IMR-90 (cell line): ENCODE data around the gene TXNDC11. TPM values are rescaled to one million over a fixed set of nuclear protein-coding genes. Genes with fewer than 3 reads are reported as not detected.

Experiments
- ATAC-seq: fragments of 200-7000 bp; cut with Tn5 transposase; 2 replicates; pipeline ENCODE4 v1.9.1; 2020; ENCODE audit warnings: low read depth, mild to moderate bottlenecking, moderate library complexity
- BruUV-seq: library from RNA; stranded (reverse); fragments of 400-500 nt; replicated peaks from 2 replicates; lab custom pipeline; 2021; lab: Mats Ljungman, UMichigan
- CTCF ChIA-PET: fragments of 300-600 bp; formaldehyde crosslinking; extraction: SDS; loops from one replicate; lab custom pipeline; 2021; ENCODE audit warnings: antibody characterized with exemption; lab: Yijun Ruan, JAX
- POLR2A ChIA-PET: fragments of 300-600 bp; sonication (Branson Sonifier 250); formaldehyde crosslinking; loops from one replicate; lab custom pipeline; 2022; ENCODE audit warnings: antibody characterized with exemption; ENCODE audit not compliant: unreplicated experiment; lab: Charles Lee
- DNase-seq: peaks from one replicate; pipeline ENCODE4 v3.0.0; 2013
- H2AFZ ChIP-seq: replicated peaks from 2 replicates; pipeline ENCODE3; 2013; ENCODE audit warnings: low read length, mild to moderate bottlenecking; ENCODE audit not compliant: poor library complexity
- H2AK5ac ChIP-seq: 2 replicates; pipeline ENCODE4 v1.6.1; 2013; ENCODE audit warnings: low read depth, low read length, inconsistent platforms
- H2AK9ac ChIP-seq: replicated peaks from 2 replicates; pipeline ENCODE3; 2013; ENCODE audit warnings: mild to moderate bottlenecking, low read depth, low read length, moderate library complexity; ENCODE audit not compliant: poor library complexity
- H2BK120ac ChIP-seq: 2 replicates; pipeline ENCODE4 v1.6.1; 2013; ENCODE audit warnings: low read depth, low read length, inconsistent platforms
- H2BK15ac ChIP-seq: 3 replicates; pipeline ENCODE4 v1.6.1; 2013; ENCODE audit warnings: low read depth, low read length, inconsistent platforms
- H2BK20ac ChIP-seq: 2 replicates; pipeline ENCODE4 v1.6.1; 2013; ENCODE audit warnings: low read depth, mild to moderate bottlenecking, inconsistent platforms, low read length, moderate library complexity
- H2BK5ac ChIP-seq: 2 replicates; pipeline ENCODE4 v1.6.1; 2013; ENCODE audit warnings: mild to moderate bottlenecking, low read depth, low read length, inconsistent platforms; ENCODE audit not compliant: poor library complexity, severe bottlenecking
- H3K14ac ChIP-seq: replicated peaks from 2 replicates; pipeline ENCODE4 v1.6.1; 2013; ENCODE audit warnings: low read depth, low read length, inconsistent platforms
- H3K18ac ChIP-seq: 2 replicates; pipeline ENCODE4 v1.6.1; 2013; ENCODE audit warnings: low read depth, low read length, control low read depth
- H3K23ac ChIP-seq: 2 replicates; pipeline ENCODE4 v1.6.1; 2013; ENCODE audit warnings: low read depth, low read length, inconsistent platforms
- H3K27ac ChIP-seq: 2 replicates; pipeline ENCODE4 v1.5.1; 2013; ENCODE audit warnings: mild to moderate bottlenecking, control low read depth, low read length; ENCODE audit not compliant: insufficient read depth
- H3K27me3 ChIP-seq: 2 replicates; pipeline ENCODE4 v1.6.1; 2013; ENCODE audit warnings: low read length; ENCODE audit not compliant: control insufficient read depth, insufficient read depth
- H3K36me3 ChIP-seq: 2 replicates; pipeline ENCODE4 v1.6.1; 2013; ENCODE audit warnings: low read length, mixed read lengths; ENCODE audit not compliant: control insufficient read depth, insufficient read depth
- H3K4ac ChIP-seq: 2 replicates; pipeline ENCODE4 v1.6.1; 2013; ENCODE audit warnings: low read depth, low read length, inconsistent platforms
- H3K4me1 ChIP-seq: 2 replicates; pipeline ENCODE4 v1.6.1; 2013; ENCODE audit warnings: low read length, mixed read lengths; ENCODE audit not compliant: control insufficient read depth, insufficient read depth
- H3K4me2 ChIP-seq: 2 replicates; pipeline ENCODE4 v1.6.1; 2013; ENCODE audit warnings: low read depth, mild to moderate bottlenecking, control low read depth, low read length, moderate library complexity
- H3K4me3 ChIP-seq: 2 replicates; pipeline ENCODE4 v1.5.1; 2013; ENCODE audit warnings: low read depth, mild to moderate bottlenecking, control low read depth, low read length, moderate library complexity; ENCODE audit not compliant: insufficient read depth
- H3K56ac ChIP-seq: 2 replicates; pipeline ENCODE4 v1.6.1; 2013; ENCODE audit warnings: low read length, inconsistent platforms; ENCODE audit not compliant: insufficient read depth; ENCODE audit errors: extremely low read depth
- H3K79me1 ChIP-seq, 2 experiments: 2 replicates each; pipeline ENCODE4 v1.6.1; 2013; ENCODE audit warnings: low read length in 2 of 2, inconsistent platforms in 1 of 2, low read depth in 1 of 2
- H3K9ac ChIP-seq: 2 replicates; pipeline ENCODE4 v1.6.1; 2013; ENCODE audit warnings: low read depth, low read length, control low read depth
- H3K9me1 ChIP-seq: 2 replicates; pipeline ENCODE4 v1.6.1; 2013; ENCODE audit warnings: low read length, inconsistent platforms; ENCODE audit not compliant: insufficient read depth
- H3K9me3 ChIP-seq: 2 replicates; pipeline ENCODE4 v1.6.1; 2013; ENCODE audit warnings: low read length; ENCODE audit not compliant: control insufficient read depth, insufficient read depth
- H4K20me1 ChIP-seq: 2 replicates; pipeline ENCODE4 v1.6.1; 2013; ENCODE audit warnings: low read length, inconsistent platforms; ENCODE audit not compliant: insufficient read depth
- H4K5ac ChIP-seq: 2 replicates; pipeline ENCODE4 v1.6.1; 2013; ENCODE audit warnings: mild to moderate bottlenecking, low read depth, low read length, control low read depth
- H4K8ac ChIP-seq, 2 experiments: 2 replicates each; pipeline ENCODE4 v1.6.1; 2013; ENCODE audit warnings: low read depth in 2 of 2, low read length in 2 of 2, control low read depth in 1 of 2, inconsistent platforms in 1 of 2
- H4K91ac ChIP-seq: 2 replicates; pipeline ENCODE4 v1.6.1; 2013; ENCODE audit warnings: low read depth, low read length, inconsistent platforms; ENCODE audit not compliant: insufficient read depth
- BHLHE40 ChIP-seq: fragments of 150-350 bp; IDR thresholded peaks from 2 replicates; pipeline ENCODE4 v1.6.1; 2016; ENCODE audit warnings: mild to moderate bottlenecking, low read depth, low read length
- CEBPB ChIP-seq: IDR thresholded peaks from 2 replicates; pipeline ENCODE4 v1.6.1; 2012; ENCODE audit warnings: low read depth, low read length, improper control_type of control experiment
- FOS ChIP-seq: fragments of 150-350 bp; IDR thresholded peaks from 2 replicates; pipeline ENCODE4 v1.6.1; 2016; ENCODE audit warnings: low read depth, low read length
- MAFK ChIP-seq: IDR thresholded peaks from 2 replicates; pipeline ENCODE4 v1.6.1; 2012; ENCODE audit warnings: low read depth, low read length, improper control_type of control experiment
- MAZ ChIP-seq: IDR thresholded peaks from 2 replicates; pipeline ENCODE4 v1.6.1; 2012; ENCODE audit warnings: low read depth, mild to moderate bottlenecking, low read length, improper control_type of control experiment, moderate library complexity, borderline replicate concordance
- MXI1 ChIP-seq: IDR thresholded peaks from 2 replicates; pipeline ENCODE4 v1.6.1; 2012; ENCODE audit warnings: low read depth, mild to moderate bottlenecking, low read length, moderate library complexity, borderline replicate concordance
- NFE2L2 ChIP-seq: fragments of 150-350 bp; IDR thresholded peaks from 2 replicates; pipeline ENCODE4 v1.6.1; 2016; ENCODE audit warnings: low read depth, mild to moderate bottlenecking, low read length
- POLR2A ChIP-seq: IDR thresholded peaks from 2 replicates; pipeline ENCODE4 v1.6.1; 2012; ENCODE audit warnings: mild to moderate bottlenecking, low read depth, low read length
- RAD21 ChIP-seq: IDR thresholded peaks from 2 replicates; pipeline ENCODE4 v1.6.1; 2012; ENCODE audit warnings: low read length, improper control_type of control experiment
- RFX5 ChIP-seq: IDR thresholded peaks from 2 replicates; pipeline ENCODE4 v1.8.0; 2012; ENCODE audit warnings: low read depth, mild to moderate bottlenecking, low read length, moderate library complexity
- SMC3 ChIP-seq: fragments of 150-350 bp; IDR thresholded peaks from 2 replicates; pipeline ENCODE4 v1.6.1; 2016; ENCODE audit warnings: low read depth, mild to moderate bottlenecking, antibody characterized with exemption, low read length, moderate library complexity
- WGBS, 2 experiments: methylation state at CpG; one replicate each; pipeline versions ENCODE4 v1.1.5 to v1.1.7; 2013; ENCODE audit warnings: missing lambda C conversion rate in 2 of 2; ENCODE audit not compliant: insufficient read length in 1 of 2; ENCODE audit errors: extremely low coverage in 2 of 2; 5-methylcytosine and 5-hydroxymethylcytosine counted together
- dilution Hi-C: fragments of 300-500 bp; cut with HindIII; formaldehyde crosslinking; loops from one replicate; pipeline ENCODE4 v1.14.3; 2018; ENCODE audit warnings: low sequenced_read_pairs; ENCODE audit not compliant: unreplicated experiment
- in situ Hi-C: fragments of 300-500 bp; cut with MboI; formaldehyde crosslinking; loops from 3 replicates; pipeline ENCODE4 v1.14.3; 2019; ENCODE audit warnings: low sequenced_read_pairs, inconsistent platforms, mixed read lengths
- intact Hi-C: fragments of 100-400 bp; cut with micrococcal nuclease; formaldehyde crosslinking; loops from 2 replicates; pipeline ENCODE4 v1.10.0; 2022
- polyA plus RNA-seq, 3 experiments: library from polyadenylated mRNA; depleted of rRNA; stranded (reverse); fragments of >200 nt; gene quantifications; 2 replicates each; pipeline ENCODE4 v1.2.3, GENCODE V29; 2012; ENCODE audit warnings: low replicate concordance in 1 of 3
- total RNA-seq: library from RNA; depleted of rRNA; stranded (reverse); fragments of >200 nt; gene quantifications from 2 replicates; pipeline ENCODE4 v1.2.3, GENCODE V29; 2012
- TF ChIP-seq, protein P1 (sequence below): conservative IDR thresholded peaks from 2 replicates; pipeline ENCODE4 v1.5.1; 2012; ENCODE audit warnings: mild to moderate bottlenecking, low read depth, low read length, improper control_type of control experiment
- TF ChIP-seq, protein P2 (sequence below): fragments of 150-350 bp; IDR thresholded peaks from 2 replicates; pipeline ENCODE4 v1.6.1; 2016; ENCODE audit warnings: low read depth, mild to moderate bottlenecking, low read length, moderate library complexity, borderline replicate concordance
- TF ChIP-seq, protein P3 (sequence below): fragments of 150-350 bp; IDR thresholded peaks from 2 replicates; pipeline ENCODE4 v1.6.1; 2017; ENCODE audit warnings: mild to moderate bottlenecking, antibody characterized with exemption, low read length, low read depth

Gene TXNDC11
- total and polyA plus RNA-seq, 2 of the 4 experiments (the other 2 are of a cell fraction) = 25.3 to 42.9 TPM

DNA sequence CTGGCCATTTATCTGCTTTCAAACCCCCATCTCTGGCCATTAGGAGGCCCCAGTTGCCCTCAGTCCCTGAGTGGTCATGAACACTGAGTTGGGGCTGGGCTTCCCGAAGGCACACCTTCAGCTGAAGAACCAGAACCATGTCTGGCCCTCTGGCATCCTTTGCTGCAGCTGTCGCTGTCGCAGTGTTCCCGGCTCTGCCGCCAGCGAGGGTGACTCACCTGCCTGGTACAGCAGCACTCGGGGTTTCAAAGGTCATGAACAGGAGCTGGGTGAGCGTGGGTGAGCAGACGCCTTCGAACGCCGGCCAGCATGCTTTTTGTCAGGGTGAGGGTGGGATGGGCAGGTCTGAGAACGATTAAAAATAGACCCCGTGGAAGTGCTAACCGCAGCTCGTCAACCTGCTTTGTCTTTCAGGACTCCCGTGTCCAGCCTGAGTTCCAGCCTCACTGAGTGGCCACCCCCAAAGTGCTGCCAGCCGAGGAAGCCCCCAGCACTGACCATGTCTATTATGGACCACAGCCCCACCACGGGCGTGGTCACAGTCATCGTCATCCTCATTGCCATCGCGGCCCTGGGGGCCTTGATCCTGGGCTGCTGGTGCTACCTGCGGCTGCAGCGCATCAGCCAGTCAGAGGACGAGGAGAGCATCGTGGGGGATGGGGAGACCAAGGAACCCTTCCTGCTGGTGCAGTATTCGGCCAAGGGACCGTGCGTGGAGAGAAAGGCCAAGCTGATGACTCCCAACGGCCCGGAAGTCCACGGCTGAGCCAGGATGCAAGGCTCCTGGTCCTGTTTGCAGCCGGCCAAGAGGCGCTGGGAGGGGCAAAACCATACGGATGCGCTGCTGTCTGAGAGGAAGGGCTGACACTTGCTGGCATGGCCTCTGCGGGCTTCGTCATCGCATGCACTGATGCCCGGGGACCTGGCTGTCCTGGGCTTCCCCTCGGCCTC lies 66.8 kb downstream of the TXNDC11 start:
- peaks cover 29% of the 10 kb centered on the region; the same call in 1 of the 2 replicates for H3K9me1 ChIP-seq
- no peak overlapping the region for H2BK120ac ChIP-seq
- in situ Hi-C loops (no loop called here), dilution Hi-C loops (no loop called here), intact Hi-C loops (no loop called here)
- H2BK5ac ChIP-seq = no peak overlapping the region
- peak overlapping the region; percentile 24 for H2AFZ ChIP-seq
- DNase-seq (peak; percentile 15), ATAC-seq (no peak)
- no peak overlapping the region for H3K4me2 ChIP-seq
- H3K9ac ChIP-seq = no peak overlapping the region
- BruUV-seq = no TSS peak
- H2AK5ac ChIP-seq = no peak overlapping the region
- ChIA-PET CTCF (interaction anchor here (0.9 kb wide), 1 partner anchor 47 kb away, joined by 4 read pairs; no protein-coding TSS in a partner anchor), POLR2A (no interaction called here)
- peaks cover 19% of the 10 kb centered on the region for H3K4me1 ChIP-seq
- no peak overlapping the region for H3K18ac ChIP-seq
- WGBS, 2 experiments = 98% methylated on average over 29 of the region's 42 CpGs; no CpG with 5 or more reads in 1 of the 2 experiments
- no peak overlapping the region for H3K14ac ChIP-seq
- no peak overlapping the region for H3K56ac ChIP-seq
- H4K5ac ChIP-seq = no peak overlapping the region
- peaks cover 93% of the 10 kb centered on the region for H4K20me1 ChIP-seq
- H3K4ac ChIP-seq = no peak overlapping the region
- no peaks in the 10 kb centered on the region for H3K9me3 ChIP-seq
- H2BK20ac ChIP-seq = no peak overlapping the region
- no peak overlapping the region for H4K8ac ChIP-seq
- peak overlapping the region; percentile 19 for H2AK9ac ChIP-seq
- no peak overlapping the region for H2BK15ac ChIP-seq
- no peak overlapping the region for H3K27ac ChIP-seq
- no peak overlapping the region for H3K4me3 ChIP-seq
- H3K79me1 ChIP-seq = peaks cover 24 to 90% of the 10 kb centered on the region in 2 experiments
- H3K36me3 ChIP-seq = peaks cover 49% of the 10 kb centered on the region
- H3K27me3 ChIP-seq = no peaks in the 10 kb centered on the region
- no peak overlapping the region for H4K91ac ChIP-seq
- H3K23ac ChIP-seq = no peak overlapping the region
- TF ChIP-seq FOS = no peak
- no peak for TF ChIP-seq NFE2L2
- TF ChIP-seq, protein P1, sequence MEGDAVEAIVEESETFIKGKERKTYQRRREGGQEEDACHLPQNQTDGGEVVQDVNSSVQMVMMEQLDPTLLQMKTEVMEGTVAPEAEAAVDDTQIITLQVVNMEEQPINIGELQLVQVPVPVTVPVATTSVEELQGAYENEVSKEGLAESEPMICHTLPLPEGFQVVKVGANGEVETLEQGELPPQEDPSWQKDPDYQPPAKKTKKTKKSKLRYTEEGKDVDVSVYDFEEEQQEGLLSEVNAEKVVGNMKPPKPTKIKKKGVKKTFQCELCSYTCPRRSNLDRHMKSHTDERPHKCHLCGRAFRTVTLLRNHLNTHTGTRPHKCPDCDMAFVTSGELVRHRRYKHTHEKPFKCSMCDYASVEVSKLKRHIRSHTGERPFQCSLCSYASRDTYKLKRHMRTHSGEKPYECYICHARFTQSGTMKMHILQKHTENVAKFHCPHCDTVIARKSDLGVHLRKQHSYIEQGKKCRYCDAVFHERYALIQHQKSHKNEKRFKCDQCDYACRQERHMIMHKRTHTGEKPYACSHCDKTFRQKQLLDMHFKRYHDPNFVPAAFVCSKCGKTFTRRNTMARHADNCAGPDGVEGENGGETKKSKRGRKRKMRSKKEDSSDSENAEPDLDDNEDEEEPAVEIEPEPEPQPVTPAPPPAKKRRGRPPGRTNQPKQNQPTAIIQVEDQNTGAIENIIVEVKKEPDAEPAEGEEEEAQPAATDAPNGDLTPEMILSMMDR = no peak
- no peak for TF ChIP-seq MAZ
- TF ChIP-seq MXI1 = no peak
- TF ChIP-seq CEBPB = no peak
- TF ChIP-seq, protein P2, sequence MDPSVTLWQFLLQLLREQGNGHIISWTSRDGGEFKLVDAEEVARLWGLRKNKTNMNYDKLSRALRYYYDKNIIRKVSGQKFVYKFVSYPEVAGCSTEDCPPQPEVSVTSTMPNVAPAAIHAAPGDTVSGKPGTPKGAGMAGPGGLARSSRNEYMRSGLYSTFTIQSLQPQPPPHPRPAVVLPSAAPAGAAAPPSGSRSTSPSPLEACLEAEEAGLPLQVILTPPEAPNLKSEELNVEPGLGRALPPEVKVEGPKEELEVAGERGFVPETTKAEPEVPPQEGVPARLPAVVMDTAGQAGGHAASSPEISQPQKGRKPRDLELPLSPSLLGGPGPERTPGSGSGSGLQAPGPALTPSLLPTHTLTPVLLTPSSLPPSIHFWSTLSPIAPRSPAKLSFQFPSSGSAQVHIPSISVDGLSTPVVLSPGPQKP = no peak
- no peak for TF ChIP-seq MAFK
- no peak for TF ChIP-seq SMC3
- TF ChIP-seq POLR2A = no peak
- TF ChIP-seq, protein P3, sequence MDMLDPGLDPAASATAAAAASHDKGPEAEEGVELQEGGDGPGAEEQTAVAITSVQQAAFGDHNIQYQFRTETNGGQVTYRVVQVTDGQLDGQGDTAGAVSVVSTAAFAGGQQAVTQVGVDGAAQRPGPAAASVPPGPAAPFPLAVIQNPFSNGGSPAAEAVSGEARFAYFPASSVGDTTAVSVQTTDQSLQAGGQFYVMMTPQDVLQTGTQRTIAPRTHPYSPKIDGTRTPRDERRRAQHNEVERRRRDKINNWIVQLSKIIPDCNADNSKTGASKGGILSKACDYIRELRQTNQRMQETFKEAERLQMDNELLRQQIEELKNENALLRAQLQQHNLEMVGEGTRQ = no peak
- no peak for TF ChIP-seq RFX5
- no peak for TF ChIP-seq BHLHE40
- TF ChIP-seq RAD21 = no peak
